Mesodermal cell (in vitro differentiated cells): ENCODE data around the gene ATXN2.
"Not testable (repeated sequence)": the region's sequence is repeated elsewhere in the genome, so short reads cannot be mapped to it uniquely, and the experiment has no call there.

Experiments
- H3K27ac ChIP-seq: 2 replicates; pipeline ENCODE4 v1.7.0; 2013; ENCODE audit warnings: mild to moderate bottlenecking, low read depth, low read length, moderate library complexity; ENCODE audit not compliant: severe bottlenecking
- H3K36me3 ChIP-seq: 2 replicates; pipeline ENCODE4 v1.7.1; 2013; ENCODE audit warnings: mild to moderate bottlenecking, low read length, moderate library complexity; ENCODE audit not compliant: control insufficient read depth, insufficient read depth
- H3K4me1 ChIP-seq: one replicate; pipeline ENCODE4 v1.7.1; 2013; ENCODE audit warnings: mild to moderate bottlenecking, low read length; ENCODE audit not compliant: insufficient read depth, control insufficient read depth, poor library complexity, severe bottlenecking
- H3K4me3 ChIP-seq: 2 replicates; pipeline ENCODE4 v1.7.0; 2013; ENCODE audit warnings: low read length, control low read depth, mild to moderate bottlenecking; ENCODE audit not compliant: insufficient read depth, poor library complexity, severe bottlenecking; ENCODE audit errors: extremely low read depth
- H3K9me3 ChIP-seq: 2 replicates; pipeline ENCODE4 v1.7.1; 2013; ENCODE audit warnings: mild to moderate bottlenecking, low read length, moderate library complexity; ENCODE audit not compliant: control insufficient read depth
- WGBS, 2 experiments: methylation state at CpG; one replicate each; pipeline ENCODE4 v1.1.5; 2013; ENCODE audit warnings: missing lambda C conversion rate in 2 of 2; ENCODE audit not compliant: insufficient coverage in 2 of 2; 5-methylcytosine and 5-hydroxymethylcytosine counted together

Gene ATXN2

DNA sequence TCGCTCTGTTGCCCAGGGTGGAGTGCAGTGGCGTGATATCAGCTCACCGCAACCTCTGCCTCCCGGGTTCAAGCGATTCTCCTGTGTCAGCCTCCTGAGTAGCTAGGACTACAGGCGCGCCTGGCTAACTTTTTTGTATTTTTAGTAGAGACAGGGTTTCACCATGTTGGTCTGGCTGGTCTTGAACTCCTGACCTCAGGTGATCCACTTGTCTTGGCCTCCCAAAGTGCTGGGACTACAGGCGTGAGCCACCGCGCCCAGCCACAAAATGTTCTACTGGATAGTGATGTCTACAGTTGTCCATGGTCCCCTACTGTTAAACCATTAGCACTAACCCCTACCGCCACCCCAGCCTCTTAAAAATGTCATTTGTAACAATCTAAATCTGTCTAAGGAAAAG lies 139.0 kb downstream of the ATXN2 start:
- H3K4me1 ChIP-seq, H3K4me3 ChIP-seq, H3K27ac ChIP-seq, H3K9me3 ChIP-seq: not testable (repeated sequence)
- 93 to 99% methylated on average over 7 to 8 of the region's 11 CpGs for WGBS, 2 experiments
- H3K36me3 ChIP-seq = peaks cover 54% of the 10 kb centered on the region

DNA sequence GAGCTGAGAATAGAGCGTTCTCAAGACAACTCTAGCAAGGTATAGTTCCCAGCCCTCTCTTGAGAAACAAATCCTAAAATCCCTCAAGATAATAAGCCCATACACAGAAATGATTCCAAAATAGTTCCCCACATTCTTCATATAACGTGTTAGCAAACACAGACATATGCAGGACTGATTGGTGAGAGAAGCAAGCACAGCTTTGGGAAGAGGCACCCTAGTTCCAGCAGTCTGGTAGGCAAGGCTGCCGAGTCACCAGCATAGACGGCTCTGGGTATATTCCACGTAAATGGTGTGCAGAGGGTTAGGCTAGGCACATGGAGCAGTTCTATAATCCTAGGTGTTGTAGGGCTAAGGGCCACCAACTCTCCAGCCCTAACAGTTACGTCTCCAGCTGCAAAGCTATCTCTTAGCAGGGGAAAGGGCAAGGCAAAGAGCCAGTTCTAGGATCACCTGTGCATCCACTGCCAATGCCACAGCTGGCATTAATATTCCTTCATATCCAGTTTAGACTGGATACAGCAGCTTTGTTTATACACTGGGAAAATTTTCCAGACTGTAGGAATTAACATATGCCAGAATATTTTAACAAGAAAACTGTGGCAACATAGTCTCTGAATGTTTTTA lies 140.5 kb downstream of the ATXN2 start:
- no peak overlapping the region for H3K27ac ChIP-seq
- WGBS, 2 experiments = 92 to 100% methylated on average over 6 of the region's 6 CpGs

GRCh38 chr12:111457577-111457976 lies 141.5 kb downstream of the ATXN2 start:
- H3K4me3 ChIP-seq = no peak overlapping the region
- H3K9me3 ChIP-seq = no peaks in the 10 kb centered on the region
- H3K4me1 ChIP-seq = no peaks in the 10 kb centered on the region
- H3K27ac ChIP-seq = no peak overlapping the region
- peaks cover 68% of the 10 kb centered on the region for H3K36me3 ChIP-seq
- WGBS, 2 experiments = 100% methylated on average over 1 of the region's 3 CpGs; no CpG with 5 or more reads in 1 of the 2 experiments

More for the DNA sequence above, 140.5 kb downstream of the ATXN2 start:
- Histone ChIP-seq H3K36me3 (peaks cover 64% of the 10 kb centered on the region), H3K4me1 (no peaks in the 10 kb centered on the region), H3K9me3 (no peaks in the 10 kb centered on the region), H3K4me3 (no peak overlapping the region)

DNA sequence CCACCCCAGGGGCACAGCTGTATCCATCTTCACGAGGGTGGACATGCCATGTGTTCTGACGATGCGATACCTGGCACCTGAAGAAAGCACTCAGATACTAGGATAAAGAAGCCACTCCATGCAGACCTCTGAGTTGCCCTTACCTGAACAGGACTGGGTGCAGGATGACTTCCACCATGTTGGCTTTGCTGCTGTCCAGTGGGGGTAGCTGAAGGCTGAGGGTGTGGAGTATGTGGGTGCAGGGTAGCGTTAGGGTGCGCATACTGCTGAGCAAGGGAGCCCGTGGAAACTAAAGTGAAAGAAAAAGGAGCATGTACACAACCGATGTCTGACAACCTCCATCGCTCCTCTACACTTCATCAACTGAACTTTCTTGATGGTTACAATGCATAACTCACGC lies 142.0 kb downstream of the ATXN2 start:
- no peaks in the 10 kb centered on the region for H3K9me3 ChIP-seq
- H3K27ac ChIP-seq = no peak overlapping the region
- H3K4me3 ChIP-seq = no peak overlapping the region
- 97 to 100% methylated on average over 4 to 6 of the region's 9 CpGs for WGBS, 2 experiments
- peaks cover 72% of the 10 kb centered on the region for H3K36me3 ChIP-seq
- H3K4me1 ChIP-seq = no peaks in the 10 kb centered on the region

DNA sequence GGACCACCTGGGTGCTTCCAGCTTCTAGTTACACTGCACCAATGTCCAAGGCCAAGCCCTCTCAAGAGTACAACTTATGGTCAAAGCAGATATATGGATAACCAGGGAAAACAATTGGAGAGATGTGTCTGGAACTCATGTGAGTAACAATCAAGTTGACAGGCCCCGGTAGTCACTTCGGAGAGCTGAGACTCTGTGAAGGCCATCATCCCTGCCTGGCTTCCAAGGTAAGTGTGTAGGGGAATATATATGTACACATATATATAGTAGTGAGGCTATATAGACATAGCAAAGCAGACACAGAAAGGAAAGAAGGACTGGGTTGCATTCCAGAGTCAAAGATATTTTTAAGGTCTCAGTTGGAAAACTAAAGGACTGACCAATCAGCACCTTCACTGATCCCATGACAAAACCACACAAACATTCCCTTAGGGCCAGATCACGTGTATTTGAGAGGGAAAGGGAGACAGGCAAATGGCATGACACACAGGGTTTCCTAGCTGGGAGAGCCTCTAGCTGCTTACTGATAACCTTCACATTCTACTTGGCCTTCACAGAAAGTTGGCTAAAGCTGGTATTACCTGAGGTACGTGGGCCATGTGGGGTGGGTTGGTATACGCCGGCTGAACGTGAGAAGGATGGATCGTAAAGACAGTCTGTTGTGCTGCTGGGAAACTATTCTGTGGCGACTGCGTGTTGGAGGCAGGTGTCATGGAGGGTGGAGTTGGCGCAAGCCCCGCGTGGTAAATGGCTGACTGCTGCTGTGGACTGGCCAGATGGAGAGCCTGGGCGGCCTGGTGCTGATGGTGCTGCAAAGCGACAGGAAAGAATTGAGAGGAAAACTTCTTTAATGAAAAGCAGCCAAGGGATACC lies 143.4 kb downstream of the ATXN2 start:
- WGBS, 2 experiments = 96 to 97% methylated on average over 13 of the region's 15 CpGs
- Histone ChIP-seq H3K4me1 (no peaks in the 10 kb centered on the region), H3K27ac (no peak overlapping the region), H3K36me3 (peaks cover 83% of the 10 kb centered on the region), H3K9me3 (no peaks in the 10 kb centered on the region), H3K4me3 (no peak overlapping the region)

DNA sequence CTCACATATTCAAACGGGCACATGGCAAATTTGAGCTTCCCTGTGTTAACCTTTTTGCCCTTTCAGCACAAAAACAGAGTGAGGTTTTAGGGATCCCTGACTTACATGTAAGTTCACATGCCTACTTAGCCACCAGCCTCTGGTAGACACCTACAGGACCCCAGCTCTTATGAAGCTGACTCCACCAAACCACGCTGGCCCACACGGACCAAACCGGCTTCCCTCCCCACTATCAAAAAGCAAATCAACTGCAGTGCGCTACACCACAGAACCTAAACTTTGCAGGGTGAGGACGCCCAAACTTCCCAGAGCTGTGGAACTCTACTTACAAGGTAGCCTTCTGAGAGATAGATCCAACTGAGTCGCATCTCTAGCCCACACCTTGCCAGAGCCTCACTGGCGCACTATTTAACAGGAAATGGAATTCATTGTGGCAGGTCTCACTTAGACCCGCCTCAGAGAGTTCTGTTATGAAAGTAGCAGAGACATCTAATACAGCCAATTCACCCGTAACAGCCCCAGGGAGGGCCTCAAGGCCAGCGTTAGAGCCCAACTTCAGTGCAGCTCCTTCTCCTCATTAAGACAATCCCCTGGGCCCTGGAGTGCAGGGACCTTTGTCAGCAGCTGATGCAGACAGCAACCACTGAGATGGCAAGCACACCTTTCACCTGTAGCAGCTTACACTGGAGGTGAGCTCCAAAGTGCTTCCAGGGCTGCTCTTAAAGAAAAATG lies 144.2 kb downstream of the ATXN2 start:
- 95 to 96% methylated on average over 9 to 11 of the region's 11 CpGs for WGBS, 2 experiments

GRCh38 chr12:111454311-111454710 lies 144.8 kb downstream of the ATXN2 start:
- WGBS, 2 experiments = 88% methylated on average over 3 of the region's 4 CpGs
- Histone ChIP-seq H3K4me1 (no peaks in the 10 kb centered on the region), H3K4me3 (no peak overlapping the region), H3K27ac (no peak overlapping the region), H3K9me3 (no peaks in the 10 kb centered on the region), H3K36me3 (peaks cover 90% of the 10 kb centered on the region)

More for the DNA sequence above, 144.2 kb downstream of the ATXN2 start:
- H3K4me1 ChIP-seq = no peaks in the 10 kb centered on the region
- H3K27ac ChIP-seq = no peak overlapping the region
- H3K4me3 ChIP-seq = no peak overlapping the region
- H3K9me3 ChIP-seq = no peaks in the 10 kb centered on the region
- H3K36me3 ChIP-seq = peaks cover 85% of the 10 kb centered on the region

DNA sequence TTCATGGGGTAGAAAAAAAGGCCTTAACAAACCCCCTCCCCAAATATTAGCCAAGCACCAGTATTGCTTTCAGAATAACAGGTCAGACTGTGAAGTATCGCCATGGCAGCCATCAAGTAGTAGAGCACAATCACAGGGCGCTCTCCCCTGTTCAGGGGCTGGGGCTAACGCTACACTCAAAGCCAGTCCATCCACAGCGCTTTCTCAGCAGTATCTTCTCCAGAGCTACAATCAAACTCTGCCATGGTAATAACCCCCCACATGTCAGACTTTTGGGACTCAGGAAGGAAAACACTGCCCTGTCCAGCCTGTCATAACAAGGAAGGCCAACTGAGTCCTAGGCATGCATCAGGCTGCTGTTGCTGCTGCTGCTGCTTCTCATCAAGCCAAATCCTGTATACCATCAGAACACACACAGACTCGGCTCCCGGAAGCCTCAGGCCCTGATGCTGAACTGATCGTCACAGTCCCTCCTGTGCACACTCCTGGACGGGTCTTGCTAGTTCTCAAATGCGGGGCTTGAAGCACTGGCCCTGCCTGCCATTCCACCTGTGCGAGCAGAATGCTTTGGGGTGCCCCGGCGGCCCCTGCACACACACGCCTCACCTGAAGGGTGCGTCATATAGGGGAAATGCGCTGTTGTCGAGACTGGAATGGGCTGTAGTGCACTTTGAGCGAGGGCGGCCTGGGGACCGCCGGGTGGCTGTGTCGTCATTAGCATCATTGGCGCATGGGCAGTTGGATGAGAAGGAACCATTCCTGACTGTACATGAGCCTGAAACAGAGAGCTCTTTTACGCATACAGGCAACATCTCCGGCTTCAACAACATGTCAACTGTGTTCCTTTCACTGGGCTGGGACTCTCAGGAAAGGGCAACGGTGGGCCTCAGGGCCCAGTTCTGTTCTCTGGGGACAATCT lies 145.8 kb downstream of the ATXN2 start:
- Histone ChIP-seq H3K27ac (no peak overlapping the region), H3K4me3 (no peak overlapping the region), H3K36me3 (peaks cover 93% of the 10 kb centered on the region), H3K4me1 (no peaks in the 10 kb centered on the region), H3K9me3 (no peaks in the 10 kb centered on the region)
- WGBS, 2 experiments = 94 to 97% methylated on average over 24 to 25 of the region's 25 CpGs

DNA sequence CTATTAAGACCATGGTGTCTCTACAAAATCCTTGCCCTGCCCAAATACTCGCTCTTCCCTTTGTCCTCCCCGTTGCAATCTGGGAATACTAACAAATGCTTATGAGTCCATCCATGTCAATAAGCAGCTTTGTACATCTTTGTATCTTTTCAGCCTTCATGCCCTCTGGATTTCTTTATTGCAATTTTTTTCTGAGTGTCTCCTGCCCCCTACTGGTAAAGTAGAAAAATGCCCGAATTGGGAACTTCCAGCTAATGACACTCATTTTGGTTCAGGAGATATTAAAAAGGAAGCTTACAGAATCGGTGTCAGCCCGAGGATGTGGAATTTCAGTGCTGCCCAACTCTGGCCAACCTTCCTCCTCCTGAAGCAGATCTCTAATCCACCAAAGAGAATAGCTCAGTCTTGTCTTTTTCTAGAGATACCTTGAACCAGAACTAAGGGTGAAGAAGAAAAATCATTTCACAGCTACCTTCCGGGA lies 147.4 kb downstream of the ATXN2 start:
- 61 to 67% methylated on average over 4 to 6 of the region's 6 CpGs for WGBS, 2 experiments
- Histone ChIP-seq H3K4me1 (peaks cover under 1% of the 10 kb centered on the region), H3K36me3 (peaks cover 94% of the 10 kb centered on the region), H3K4me3 (no peak overlapping the region), H3K27ac (no peak overlapping the region), H3K9me3 (no peaks in the 10 kb centered on the region)

DNA sequence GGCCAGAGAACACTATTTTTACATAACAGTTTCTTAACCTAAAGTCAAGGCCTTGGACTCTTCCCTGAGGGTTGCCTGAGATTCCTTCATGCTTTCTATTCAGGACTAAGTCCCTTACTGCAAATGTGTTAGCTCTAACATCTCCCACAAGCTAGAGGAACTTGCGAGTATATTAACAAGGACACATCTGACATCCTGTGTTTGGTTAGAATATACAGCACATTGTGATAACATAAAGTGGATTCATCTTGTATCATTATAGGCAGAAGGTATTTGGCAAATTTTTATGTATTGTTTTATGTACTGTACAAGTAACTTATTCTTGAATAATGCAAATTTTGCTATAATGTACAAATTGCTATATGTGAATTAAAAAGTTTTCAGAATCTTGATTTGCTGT lies 147.9 kb downstream of the ATXN2 start:
- H3K36me3 ChIP-seq = peaks cover 96% of the 10 kb centered on the region
- WGBS, 2 experiments = no CpG with 5 or more reads among the region's 1 CpG
- H3K4me3 ChIP-seq = no peak overlapping the region
- no peaks in the 10 kb centered on the region for H3K9me3 ChIP-seq
- H3K4me1 ChIP-seq = peaks cover 5% of the 10 kb centered on the region
- H3K27ac ChIP-seq = no peak overlapping the region
